ENCODE results near the gene FICD.
"Not testable (repeated sequence)": the region's sequence is repeated elsewhere in the genome, so short reads cannot be mapped to it uniquely, and the experiment has no call there.

DNA sequence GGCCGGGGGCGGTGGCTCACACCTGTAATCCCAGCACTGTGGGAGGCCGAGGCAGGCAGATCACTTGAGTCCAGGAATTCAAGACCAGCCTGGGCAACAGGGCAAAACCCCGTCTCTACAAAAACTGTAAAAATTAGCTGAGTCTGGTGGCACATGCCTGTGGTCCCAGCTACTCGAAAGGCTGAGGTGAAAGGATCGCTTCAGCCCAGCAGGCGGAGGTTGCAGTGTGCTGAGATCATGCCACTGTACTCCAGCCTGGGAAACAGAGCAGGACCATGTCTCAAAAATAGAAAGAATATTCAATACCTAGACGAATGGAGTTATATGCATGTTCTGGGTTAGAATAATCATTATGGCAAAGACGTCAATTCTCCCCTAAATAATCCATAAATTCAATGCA is 40.3 kb downstream of the FICD start:
- TF ChIP-seq CTCF, POLR2AphosphoS5 (IDR thresholded peaks at IDR 0.05): not testable (repeated sequence)
